Esophagus (tissue), 2 donors: Measurements from ENCODE around the gene COL1A1. TPM values are rescaled to one million over a fixed set of nuclear protein-coding genes. Genes with fewer than 3 reads are reported as not detected.

ENCODE experiments used
- H3K27ac ChIP-seq, 2 donors: one replicate each; pipeline ENCODE4 v1.5.1; 2013; ENCODE audit warnings: low read depth in 2 of 2, mild to moderate bottlenecking in 2 of 2, inconsistent platforms in 1 of 2, low read length in 1 of 2, moderate library complexity in 1 of 2
- H3K27me3 ChIP-seq, 2 donors: one replicate each; pipeline ENCODE4 v1.6.1; 2013; ENCODE audit warnings: low read length in 2 of 2, control low read depth in 1 of 2, mild to moderate bottlenecking in 1 of 2; ENCODE audit not compliant: insufficient read depth in 2 of 2, control insufficient read depth in 1 of 2
- H3K36me3 ChIP-seq, 2 donors: one replicate each; pipeline ENCODE4 v1.6.1; 2013; ENCODE audit warnings: low read length in 1 of 2; ENCODE audit not compliant: control insufficient read depth in 2 of 2, insufficient read depth in 2 of 2
- H3K4me1 ChIP-seq, 2 donors: one replicate each; pipeline ENCODE4 v1.6.1; 2013; ENCODE audit warnings: low read length in 1 of 2; ENCODE audit not compliant: control insufficient read depth in 2 of 2, insufficient read depth in 2 of 2
- H3K4me3 ChIP-seq, 2 donors: one replicate each; pipeline ENCODE4 v1.5.1; 2013; ENCODE audit warnings: low read length in 2 of 2, mild to moderate bottlenecking in 2 of 2, low read depth in 1 of 2, moderate library complexity in 1 of 2
- H3K9me3 ChIP-seq, 2 donors: one replicate each; pipeline ENCODE4 v1.6.1; 2013; ENCODE audit warnings: mild to moderate bottlenecking in 2 of 2, low read depth in 1 of 2, low read length in 1 of 2, moderate library complexity in 1 of 2; ENCODE audit not compliant: control insufficient read depth in 2 of 2, insufficient read depth in 1 of 2
- WGBS, 2 donors: extraction: QIAGEN DNeasy Blood & Tissue Kit; methylation state at CpG; one replicate each; pipeline ENCODE4 v1.1.7; 2013; 5-methylcytosine and 5-hydroxymethylcytosine counted together
- polyA plus RNA-seq, 2 donors: library from polyadenylated mRNA; stranded (reverse); fragments of 200-250 nt; gene quantifications; one replicate each; pipeline ENCODE4 v1.2.3, GENCODE V29; 2013
- donor health status: healthy with polysubstance abuse.
- donor health status: Bipolar disorder and iron deficiency.

Gene COL1A1
- polyA plus RNA-seq, 2 donors = 11.8 to 12.8 TPM

GRCh38 chr17:50222922-50223321 is 21.5 kb upstream of the COL1A1 start:
- Histone ChIP-seq H3K27me3 (no peaks in the 10 kb centered on the region), H3K36me3 (no peaks in the 10 kb centered on the region), H3K4me3 (no peak overlapping the region), H3K27ac (no peak overlapping the region), H3K4me1 (peaks cover 0 to 5% of the 10 kb centered on the region in 2 donors), H3K9me3 (peaks cover 3 to 5% of the 10 kb centered on the region in 2 donors)
- WGBS, 2 donors = 82 to 84% methylated on average over 6 of the region's 6 CpGs

DNA sequence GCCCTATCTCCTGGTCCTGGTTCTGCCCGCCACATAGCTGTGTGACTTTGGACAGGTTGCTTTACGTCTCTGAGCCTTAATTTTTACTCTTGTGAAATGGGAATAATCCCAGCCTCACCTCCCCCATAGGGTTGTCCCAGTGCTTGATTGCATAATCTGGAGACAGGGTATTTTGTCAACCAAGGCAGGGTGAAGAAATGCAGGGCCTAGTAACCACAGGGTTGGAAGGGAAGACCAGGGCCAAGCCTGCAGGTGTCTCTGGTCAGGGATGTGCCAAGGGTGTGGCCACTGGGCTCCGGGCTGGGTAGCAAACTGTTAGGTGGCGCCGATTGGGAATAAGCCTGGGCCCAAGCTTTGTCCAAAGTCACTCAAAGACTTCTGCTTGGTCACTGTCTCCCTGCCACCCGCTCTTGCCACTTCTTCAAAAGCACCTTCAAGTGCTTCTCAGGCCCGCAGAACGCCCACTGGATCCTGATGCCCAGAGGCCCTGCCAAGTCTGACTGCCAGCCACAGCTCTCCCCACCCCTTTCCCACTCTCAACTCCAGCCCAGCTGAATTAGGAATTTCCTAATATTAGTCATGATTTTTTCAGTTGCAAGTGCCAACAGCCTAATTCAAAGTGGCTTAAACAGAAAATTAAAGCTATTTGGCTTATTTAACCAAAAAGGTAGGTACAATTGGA is 20.6 kb upstream of the COL1A1 start:
- WGBS, 2 donors = 44 to 66% methylated on average over 8 of the region's 8 CpGs
- no peaks in the 10 kb centered on the region for H3K27me3 ChIP-seq
- peaks cover 0 to 5% of the 10 kb centered on the region in 2 donors for H3K4me1 ChIP-seq
- peak overlapping the region; percentile 28 to 45 for H3K27ac ChIP-seq
- no peak overlapping the region for H3K4me3 ChIP-seq
- no peaks in the 10 kb centered on the region for H3K36me3 ChIP-seq
- H3K9me3 ChIP-seq = peaks cover 3 to 5% of the 10 kb centered on the region in 2 donors

DNA sequence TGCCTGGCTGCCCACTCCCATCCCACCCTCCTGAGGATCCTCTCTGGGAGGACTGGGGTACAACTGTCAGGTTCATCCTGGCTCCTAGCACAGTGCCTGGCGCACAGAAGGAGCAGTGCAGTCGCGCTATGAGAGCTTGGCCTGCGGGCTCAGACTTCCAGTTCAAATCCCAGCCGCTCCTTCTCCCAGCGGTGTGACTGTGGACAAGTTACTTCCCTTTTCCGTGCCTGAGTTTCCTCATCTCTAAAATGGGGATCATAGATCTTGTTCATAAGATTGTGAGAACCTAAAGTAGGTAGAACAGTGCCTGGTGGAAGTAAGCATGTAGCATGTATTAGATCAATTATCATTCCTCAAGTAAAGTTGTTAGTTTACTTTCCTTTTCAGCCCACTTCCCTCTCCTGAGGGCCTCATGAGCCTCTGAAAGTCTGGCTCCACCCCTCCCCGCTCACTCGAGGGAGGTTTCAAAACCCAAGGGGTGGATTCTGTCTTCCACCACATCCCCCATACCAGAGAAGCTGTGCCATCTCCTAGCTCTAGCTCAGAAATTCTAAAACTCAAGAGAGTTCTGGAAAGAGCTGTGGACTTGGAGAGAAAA is 19.9 kb upstream of the COL1A1 start:
- H3K36me3 ChIP-seq = no peaks in the 10 kb centered on the region
- H3K27me3 ChIP-seq = no peaks in the 10 kb centered on the region
- H3K4me1 ChIP-seq = peaks cover 0 to 5% of the 10 kb centered on the region in 2 donors
- no peak overlapping the region for H3K4me3 ChIP-seq
- 69 to 71% methylated on average over 9 of the region's 9 CpGs for WGBS, 2 donors
- peaks cover 3 to 5% of the 10 kb centered on the region in 2 donors for H3K9me3 ChIP-seq
- peak overlapping the region in 1 of 2 donors; percentile 28 for H3K27ac ChIP-seq

DNA sequence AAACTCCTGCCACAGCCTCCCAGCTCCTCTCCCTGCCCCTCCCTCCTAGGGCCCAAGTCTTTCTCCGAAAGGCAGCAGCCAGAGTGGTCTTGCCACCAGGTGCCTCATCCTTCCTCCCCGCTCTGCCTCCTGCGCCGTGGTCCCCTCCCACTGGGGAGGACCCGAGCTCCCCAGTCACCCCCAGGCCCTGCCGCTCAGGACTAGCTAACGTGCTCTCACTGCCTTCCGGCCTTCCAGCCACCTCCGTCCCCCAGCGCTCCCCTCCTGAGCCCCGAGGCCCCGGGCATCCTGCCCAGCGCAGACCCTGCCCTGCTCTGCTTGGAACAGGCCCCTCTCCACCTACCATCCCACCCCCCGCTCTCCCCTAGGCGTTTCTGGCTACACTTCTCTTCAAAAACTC is 19.4 kb upstream of the COL1A1 start:
- H3K36me3 ChIP-seq = no peaks in the 10 kb centered on the region
- whole genome bisulfite sequencing, 2 donors = 85 to 88% methylated on average over 15 of the region's 15 CpGs
- H3K27ac ChIP-seq = no peak overlapping the region
- no peaks in the 10 kb centered on the region for H3K27me3 ChIP-seq
- peaks cover 3 to 5% of the 10 kb centered on the region in 2 donors for H3K9me3 ChIP-seq
- peaks cover 0 to 5% of the 10 kb centered on the region in 2 donors for H3K4me1 ChIP-seq
- no peak overlapping the region for H3K4me3 ChIP-seq

GRCh38 chr17:50219939-50220465 is 18.6 kb upstream of the COL1A1 start:
- Histone ChIP-seq H3K27me3 (no peaks in the 10 kb centered on the region), H3K9me3 (no peaks in the 10 kb centered on the region), H3K27ac (no peak overlapping the region), H3K36me3 (no peaks in the 10 kb centered on the region), H3K4me1 (peaks cover 0 to 5% of the 10 kb centered on the region in 2 donors), H3K4me3 (no peak overlapping the region)
- 62 to 65% methylated on average over 4 of the region's 4 CpGs for WGBS, 2 donors

DNA sequence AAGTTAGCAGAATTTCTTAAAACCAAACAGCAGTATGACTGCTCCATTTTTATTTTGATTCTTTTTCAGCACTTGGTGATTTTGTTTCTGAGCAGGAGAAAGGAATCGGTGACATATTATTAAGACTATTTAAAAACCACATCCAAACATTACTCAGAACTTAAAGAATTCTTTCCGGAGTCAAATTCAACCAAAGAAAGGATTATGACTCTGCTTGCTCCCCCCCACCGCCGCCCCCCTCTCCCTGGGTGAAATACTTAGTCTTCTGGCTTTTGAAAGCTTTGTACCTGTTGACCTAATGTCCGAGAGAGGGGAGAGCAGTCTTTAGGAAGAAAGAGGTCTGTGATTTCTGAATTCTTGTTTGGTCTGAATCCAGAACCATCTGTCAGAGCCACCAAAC is 17.9 kb upstream of the COL1A1 start:
- no peaks in the 10 kb centered on the region for H3K36me3 ChIP-seq
- H3K4me1 ChIP-seq = peaks cover 0 to 5% of the 10 kb centered on the region in 2 donors
- H3K27me3 ChIP-seq = no peaks in the 10 kb centered on the region
- no peak overlapping the region for H3K4me3 ChIP-seq
- peak overlapping the region in 1 of 2 donors; percentile 54 for H3K27ac ChIP-seq
- WGBS, 2 donors = 52 to 65% methylated on average over 5 of the region's 5 CpGs
- no peaks in the 10 kb centered on the region for H3K9me3 ChIP-seq

DNA sequence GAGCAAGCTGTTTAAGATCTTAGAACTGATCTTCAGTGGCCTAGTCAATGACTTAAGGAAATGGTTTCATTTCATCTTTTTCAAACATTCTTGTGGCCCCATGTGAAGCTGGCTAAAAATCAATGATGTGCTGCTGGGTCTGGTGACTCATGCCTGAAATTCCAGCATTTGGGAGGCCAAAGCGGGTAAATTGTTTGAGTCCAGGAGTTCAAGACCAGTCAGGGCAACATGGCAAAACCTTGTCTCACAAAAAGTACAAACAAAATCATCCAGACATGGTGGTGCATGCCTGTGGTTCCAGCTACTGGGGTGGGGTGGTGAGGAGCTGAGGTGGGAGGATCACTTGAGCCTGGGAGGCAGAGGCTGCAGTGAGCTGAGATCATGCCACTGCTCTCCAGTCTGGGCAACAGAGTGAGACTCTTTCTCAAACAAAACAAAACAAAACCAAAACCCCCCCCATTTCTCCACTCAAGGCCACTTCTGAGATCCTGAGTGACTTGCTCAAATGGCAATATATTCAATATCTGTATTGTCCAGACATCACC is 17.4 kb upstream of the COL1A1 start:
- H3K4me1 ChIP-seq = peaks cover 0 to 5% of the 10 kb centered on the region in 2 donors
- WGBS, 2 donors = 58 to 59% methylated on average over 1 of the region's 1 CpG

DNA sequence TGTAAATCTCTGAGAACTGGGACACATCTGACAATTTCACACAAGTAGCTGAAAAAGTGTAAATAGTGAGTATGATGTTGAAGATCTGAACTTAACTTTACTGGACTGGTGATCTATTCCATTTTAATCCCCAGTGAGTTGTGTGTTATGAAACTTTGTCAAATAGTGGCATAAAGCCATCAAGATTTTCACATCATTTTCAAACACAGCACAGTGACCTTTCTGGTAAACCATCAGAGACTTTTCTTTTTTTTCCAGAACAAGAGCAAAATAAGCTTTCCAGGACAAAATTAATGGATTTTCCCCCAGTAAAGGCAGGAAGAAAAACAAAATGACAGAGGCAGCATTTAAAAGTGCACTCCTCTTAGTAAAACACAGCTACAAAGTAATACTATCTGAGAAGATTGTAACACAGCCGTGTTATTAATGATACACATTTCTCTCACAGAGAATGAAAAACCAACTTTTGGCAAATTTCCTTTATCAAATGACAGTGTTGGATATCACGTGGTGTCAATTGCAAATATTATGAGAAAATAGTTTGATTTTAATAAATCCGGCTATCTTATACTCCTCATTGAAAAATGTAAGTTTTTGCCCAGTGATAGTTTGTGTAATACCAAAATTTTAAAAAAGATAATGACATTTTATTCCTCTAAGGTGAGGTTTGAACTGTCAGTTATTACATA is 16.8 kb upstream of the COL1A1 start:
- WGBS, 2 donors = 56 to 58% methylated on average over 3 of the region's 3 CpGs
- no peak overlapping the region for H3K27ac ChIP-seq
- H3K9me3 ChIP-seq = no peaks in the 10 kb centered on the region
- no peaks in the 10 kb centered on the region for H3K36me3 ChIP-seq
- H3K4me3 ChIP-seq = no peak overlapping the region
- H3K27me3 ChIP-seq = no peaks in the 10 kb centered on the region
- peaks cover 0 to 5% of the 10 kb centered on the region in 2 donors for H3K4me1 ChIP-seq

More for the DNA sequence above, 17.4 kb upstream of the COL1A1 start:
- H3K36me3 ChIP-seq = no peaks in the 10 kb centered on the region
- peak overlapping the region; percentile 17 to 72 for H3K27ac ChIP-seq
- H3K4me3 ChIP-seq = no peak overlapping the region
- H3K9me3 ChIP-seq = no peaks in the 10 kb centered on the region
- H3K27me3 ChIP-seq = no peaks in the 10 kb centered on the region

DNA sequence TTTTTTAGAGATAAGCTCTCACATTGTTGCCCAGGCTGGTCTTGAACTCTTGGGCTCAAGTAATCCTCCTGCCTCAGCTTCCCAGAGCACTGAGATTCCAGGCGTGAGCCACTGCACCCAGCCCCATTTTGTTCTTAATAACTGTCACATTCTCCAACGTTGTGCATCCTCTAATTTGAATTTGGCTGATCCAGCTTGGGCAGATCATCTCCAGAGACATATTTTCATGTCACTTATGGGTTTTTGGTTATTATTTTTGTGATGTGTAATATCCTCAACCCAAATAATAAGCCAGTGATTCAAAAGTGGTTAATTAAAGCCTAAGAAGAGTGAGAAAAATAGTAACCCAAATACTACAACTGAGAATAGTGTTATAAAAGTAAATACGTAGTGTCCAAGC is 16.2 kb upstream of the COL1A1 start:
- no peaks in the 10 kb centered on the region for H3K36me3 ChIP-seq
- no peaks in the 10 kb centered on the region for H3K27me3 ChIP-seq
- H3K9me3 ChIP-seq = no peaks in the 10 kb centered on the region
- H3K4me3 ChIP-seq = no peak overlapping the region
- H3K4me1 ChIP-seq = peaks cover 0 to 5% of the 10 kb centered on the region in 2 donors
- H3K27ac ChIP-seq = no peak overlapping the region
- WGBS, 2 donors = 39 to 45% methylated on average over 3 of the region's 3 CpGs
